HG02623 (cell line): ENCODE measurements around the gene SUDS3.
"Not testable (repeated sequence)": the region's sequence is repeated elsewhere in the genome, so short reads cannot be mapped to it uniquely, and the experiment has no call there.

Experiments
- ATAC-seq: cut with Tn5 transposase; IDR thresholded peaks from one replicate; pipeline ENCODE4 v1.9.1; 2021; ENCODE audit warnings: moderate library complexity; ENCODE audit not compliant: unreplicated experiment

Gene SUDS3

GRCh38 chr12:118391836-118392235, 15.5 kb downstream of the SUDS3 start:
- no peak for ATAC-seq

GRCh38 chr12:118397708-118398440, 21.5 kb downstream of the SUDS3 start:
- ATAC-seq, result no peak

GRCh38 chr12:118398524-118398923, 22.2 kb downstream of the SUDS3 start:
- no peak for ATAC-seq

GRCh38 chr12:118398940-118399339, 22.6 kb downstream of the SUDS3 start:
- no peak for ATAC-seq

GRCh38 chr12:118402251-118402650, 25.9 kb downstream of the SUDS3 start:
- ATAC-seq, result no peak

- ATAC-seq, result no peak
These were observed 28.6 kb downstream of the SUDS3 start for GRCh38 chr12:118404876-118405521.

GRCh38 chr12:118408241-118408640, 31.9 kb downstream of the SUDS3 start:
- ATAC-seq, result not testable (repeated sequence)

GRCh38 chr12:118409834-118410233, 33.5 kb downstream of the SUDS3 start:
- ATAC-seq, result no peak

- no peak for ATAC-seq
These were observed 41.6 kb downstream of the SUDS3 start for GRCh38 chr12:118417942-118418341.

GRCh38 chr12:118418385-118419057, 42.2 kb downstream of the SUDS3 start:
- ATAC-seq, result no peak

GRCh38 chr12:118420673-118421072, 44.3 kb downstream of the SUDS3 start:
- no peak for ATAC-seq

- no peak for ATAC-seq
These were observed 48.5 kb downstream of the SUDS3 start for GRCh38 chr12:118424884-118425283.

- no peak for ATAC-seq
These were observed 49.0 kb downstream of the SUDS3 start for GRCh38 chr12:118425364-118425763.

- no peak for ATAC-seq
These were observed 51.5 kb downstream of the SUDS3 start for GRCh38 chr12:118427819-118428218.

- ATAC-seq, result no peak
These were observed 52.3 kb downstream of the SUDS3 start for GRCh38 chr12:118428643-118429042.

- no peak for ATAC-seq
These were observed 53.5 kb downstream of the SUDS3 start for GRCh38 chr12:118429688-118430383.

GRCh38 chr12:118430516-118430915, 54.2 kb downstream of the SUDS3 start:
- ATAC-seq, result no peak

GRCh38 chr12:118432812-118433545, 56.6 kb downstream of the SUDS3 start:
- ATAC-seq, result no peak

GRCh38 chr12:118436002-118436730, 59.8 kb downstream of the SUDS3 start:
- ATAC-seq, result no peak

GRCh38 chr12:118436986-118437385, 60.6 kb downstream of the SUDS3 start:
- no peak for ATAC-seq
